Adipose tissue (tissue), 3 donors: ENCODE results near the gene PTPRD. TPM values are rescaled to one million over a fixed set of nuclear protein-coding genes. Genes with fewer than 3 reads are reported as not detected.
"Not testable (repeated sequence)": the region's sequence is repeated elsewhere in the genome, so short reads cannot be mapped to it uniquely, and the experiment has no call there.

Experiments
- H3K27ac ChIP-seq: one replicate; pipeline ENCODE4 v1.5.1; 2013; ENCODE audit warnings: low read depth, low read length
- WGBS, 3 donors: extraction: QIAGEN DNeasy Blood & Tissue Kit; methylation state at CpG; one replicate each; pipeline ENCODE4 v1.1.7; 2013; 5-methylcytosine and 5-hydroxymethylcytosine counted together
- polyA plus RNA-seq, 3 donors: library from polyadenylated mRNA; stranded (reverse); fragments of 200-250 nt; gene quantifications; one replicate each; pipeline ENCODE4 v1.2.3, GENCODE V29; 2013
- donor health status: healthy with polysubstance abuse.
- donor health status: Bipolar disorder and iron deficiency.
- donor health status: healthy.

PTPRD gene
- polyA plus RNA-seq, 3 donors = 1.4 to 3.9 (median 2.1) TPM

DNA sequence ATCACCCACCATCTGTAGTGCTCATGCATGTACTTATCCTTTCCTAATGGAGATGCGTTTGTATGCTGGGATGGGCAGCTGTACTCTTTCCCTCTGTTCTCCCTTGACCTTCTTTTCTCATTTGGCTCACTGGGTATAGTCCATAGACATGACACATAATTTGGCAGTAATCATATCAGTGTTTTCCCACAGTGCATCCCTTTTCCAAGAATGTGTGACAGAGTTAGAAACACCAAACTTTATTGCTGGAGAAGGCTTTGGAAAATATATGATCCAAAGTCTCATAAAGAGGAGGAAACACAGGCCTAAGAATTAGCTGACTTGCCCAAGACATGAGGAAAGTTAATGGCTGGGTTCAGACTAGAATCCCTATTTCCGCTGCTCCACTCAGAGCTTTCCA lies 1579.8 kb downstream of the PTPRD start:
- H3K27ac ChIP-seq = no peak overlapping the region
- WGBS, 3 donors = 60 to 78% (median 77%) methylated on average over 2 of the region's 2 CpGs

DNA sequence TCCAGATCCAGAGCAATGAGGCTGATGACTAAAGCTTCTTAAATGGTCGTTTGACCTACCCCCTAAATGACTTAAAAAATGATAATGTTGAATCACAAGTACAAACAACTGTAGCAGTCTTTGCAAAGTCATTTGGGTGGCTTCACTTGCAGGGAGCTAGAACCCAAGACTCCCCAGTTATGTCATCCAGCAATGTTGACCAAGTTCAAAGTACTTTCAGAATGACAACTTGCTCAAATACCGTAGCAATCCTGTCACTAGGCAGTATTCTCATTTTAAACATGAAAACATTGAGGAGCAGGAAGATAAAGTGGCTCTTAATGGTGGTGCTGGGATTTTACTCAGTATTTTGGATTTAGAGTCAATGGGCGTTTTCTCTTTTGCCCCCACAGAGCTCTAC lies 1596.2 kb downstream of the PTPRD start:
- WGBS, 3 donors = 55 to 79% (median 70%) methylated on average over 3 of the region's 3 CpGs
- H3K27ac ChIP-seq = no peak overlapping the region

DNA sequence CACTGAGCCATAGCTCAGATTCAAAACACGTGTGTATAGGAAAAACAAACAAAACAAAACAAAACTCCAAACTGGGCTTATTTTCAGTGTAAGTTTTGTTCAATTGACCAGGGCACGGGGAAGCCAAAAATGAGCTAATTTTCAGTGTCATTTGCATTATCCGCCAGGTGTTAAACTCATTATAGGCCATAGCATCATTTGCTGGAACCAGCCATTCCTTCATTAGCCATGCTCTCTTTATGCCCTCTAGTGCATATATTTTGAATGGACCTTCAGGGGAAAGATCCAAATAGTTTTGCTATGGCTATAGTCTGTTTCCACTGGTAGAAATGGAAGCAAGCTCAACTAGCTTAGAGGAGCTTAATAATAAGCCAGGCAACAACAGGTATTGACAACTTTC lies 1608.0 kb downstream of the PTPRD start:
- 67 to 85% (median 74%) methylated on average over 3 of the region's 3 CpGs for WGBS, 3 donors
- H3K27ac ChIP-seq = no peak overlapping the region

DNA sequence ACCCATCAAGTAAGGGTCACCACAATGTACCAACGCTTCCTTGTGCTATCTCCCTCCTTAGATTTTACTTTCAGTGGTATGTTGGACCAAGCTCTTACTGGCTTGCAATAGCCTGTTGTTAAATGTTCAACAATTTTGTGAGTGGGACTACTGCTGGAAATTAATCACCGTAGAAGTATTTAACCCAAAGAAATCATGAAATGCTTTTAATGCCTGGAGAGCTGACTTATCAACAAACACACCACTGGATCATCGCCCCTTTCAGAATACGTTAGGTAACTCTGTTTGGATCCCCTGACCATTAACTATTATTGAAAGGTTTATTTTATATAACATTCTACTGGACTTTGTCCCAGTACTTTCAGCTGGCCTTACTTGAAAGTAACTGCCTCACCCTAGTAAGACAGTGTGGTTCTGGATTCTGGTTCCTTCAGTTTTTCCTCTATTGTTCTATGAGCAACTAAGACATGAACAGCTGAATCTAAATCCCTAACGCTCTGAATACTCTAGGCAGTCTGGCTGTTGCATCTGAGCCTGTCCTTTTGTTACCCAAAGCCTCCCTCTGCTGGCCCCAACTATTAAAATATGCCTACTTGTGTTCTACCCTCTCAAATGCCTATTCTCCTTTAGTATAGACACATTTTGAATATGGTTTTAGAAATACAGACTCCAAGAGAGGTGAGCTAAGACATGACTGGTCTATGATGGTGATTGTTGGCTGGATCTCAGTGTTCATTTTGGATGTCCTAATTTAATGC lies 1609.8 kb downstream of the PTPRD start:
- H3K27ac ChIP-seq = no peak overlapping the region
- 59 to 64% (median 64%) methylated on average over 5 of the region's 5 CpGs for WGBS, 3 donors

DNA sequence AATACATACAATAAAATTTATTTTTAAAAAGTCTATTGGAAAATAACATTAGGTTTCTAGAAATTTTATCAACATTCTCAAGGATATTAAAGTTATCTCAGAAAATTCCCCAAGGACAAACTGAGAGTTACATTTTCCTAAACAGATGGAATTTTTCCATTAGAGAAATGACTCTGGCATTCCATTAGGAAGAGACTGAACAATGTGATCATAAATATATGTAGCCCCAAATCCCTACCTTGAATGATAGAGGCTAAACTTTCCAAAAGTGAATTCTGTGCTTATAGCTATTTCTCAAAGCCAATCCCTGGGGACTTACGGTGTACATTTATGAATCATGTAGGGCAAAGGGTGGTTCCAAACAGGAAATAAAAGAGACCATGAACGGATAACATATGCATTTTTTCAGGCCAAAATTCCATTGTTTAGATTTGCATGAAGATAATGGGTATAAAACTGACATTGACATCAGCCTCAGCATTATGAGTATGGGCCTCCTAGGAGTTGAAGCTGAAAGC lies 1632.2 kb downstream of the PTPRD start:
- WGBS, 3 donors = 48 to 56% (median 51%) methylated on average over 2 of the region's 2 CpGs
- no peak overlapping the region for H3K27ac ChIP-seq

DNA sequence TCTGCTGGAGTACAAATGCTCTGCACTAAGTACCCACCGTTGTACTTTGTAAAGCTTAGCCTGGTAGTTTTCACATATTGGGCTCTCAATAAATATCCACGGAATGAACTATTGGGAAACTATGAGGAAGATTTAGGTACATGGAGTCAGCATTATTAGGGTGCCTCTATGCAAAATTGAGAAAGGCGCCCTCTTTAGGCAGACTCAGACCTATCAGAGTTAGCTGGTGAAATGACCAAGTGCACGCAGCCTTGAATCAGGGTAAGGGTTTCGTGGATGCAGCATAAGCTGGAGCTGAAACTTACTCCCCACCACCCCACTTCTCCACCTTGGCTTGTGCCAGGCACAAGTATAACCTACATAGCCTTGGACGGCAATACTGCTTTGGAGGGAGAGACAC lies 1634.5 kb downstream of the PTPRD start:
- no peak overlapping the region for H3K27ac ChIP-seq
- 86 to 91% (median 88%) methylated on average over 6 of the region's 6 CpGs for WGBS, 3 donors

DNA sequence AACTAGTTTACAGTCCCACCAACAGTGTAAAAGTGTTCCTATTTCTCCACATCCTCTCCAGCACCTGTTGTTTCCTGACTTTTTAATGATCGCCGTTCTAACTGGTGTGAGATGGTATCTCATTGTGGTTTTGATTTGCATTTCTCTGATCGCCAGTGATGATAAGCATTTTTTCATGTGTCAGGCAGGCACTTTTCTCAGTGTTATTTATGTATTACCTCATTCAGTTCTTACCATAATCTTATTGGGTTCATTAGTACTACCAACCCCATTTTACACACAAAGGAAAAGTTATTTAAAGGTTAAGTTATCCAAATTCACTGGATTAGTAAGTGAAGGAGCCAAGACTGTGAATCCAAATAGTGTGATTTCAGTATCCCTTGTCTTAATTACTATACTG lies 1644.5 kb downstream of the PTPRD start:
- not testable (repeated sequence) for H3K27ac ChIP-seq
- WGBS, 3 donors = 61 to 63% (median 63%) methylated on average over 1 to 3 of the region's 3 CpGs

DNA sequence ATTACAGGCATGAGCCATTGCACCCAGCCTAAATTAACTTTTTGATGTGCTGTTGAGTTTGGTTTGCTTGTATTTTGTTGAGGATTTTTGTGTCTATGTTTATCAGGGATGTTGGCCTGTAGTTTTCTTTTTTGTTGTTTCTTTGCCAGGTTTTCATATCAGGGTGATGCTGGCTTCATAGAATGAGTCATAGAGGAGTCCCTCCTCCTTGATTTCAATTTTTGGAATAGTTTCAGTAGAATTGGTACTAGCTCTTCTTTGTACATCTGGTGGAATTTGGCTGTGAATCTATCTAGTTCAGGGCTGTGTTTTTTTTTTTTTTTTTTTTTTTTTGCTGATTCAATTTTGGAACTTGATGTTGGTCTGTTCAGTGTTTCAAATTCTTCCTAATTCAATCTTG lies 1648.9 kb downstream of the PTPRD start:
- no peak overlapping the region for H3K27ac ChIP-seq

DNA sequence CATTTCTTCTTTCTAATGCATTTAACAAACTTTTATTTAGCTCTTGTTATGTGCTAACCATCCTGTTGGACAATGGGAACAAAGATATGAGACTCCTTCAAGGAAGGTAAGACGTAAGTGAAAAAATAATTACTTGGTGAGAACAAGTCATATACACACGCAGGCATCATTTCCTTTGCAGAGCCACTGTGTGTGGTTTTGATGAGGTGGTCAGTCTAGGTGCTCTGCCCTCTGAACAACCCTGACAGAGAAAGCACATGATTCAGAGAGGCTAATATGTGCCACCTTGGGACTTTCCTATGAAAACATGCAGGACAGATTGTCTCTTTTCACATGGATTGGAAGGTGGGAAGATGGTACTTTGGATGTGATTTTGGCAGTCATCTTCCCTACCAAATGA lies 1650.7 kb downstream of the PTPRD start:
- WGBS, 3 donors = 74 to 88% (median 82%) methylated on average over 2 of the region's 2 CpGs
- no peak overlapping the region for H3K27ac ChIP-seq

DNA sequence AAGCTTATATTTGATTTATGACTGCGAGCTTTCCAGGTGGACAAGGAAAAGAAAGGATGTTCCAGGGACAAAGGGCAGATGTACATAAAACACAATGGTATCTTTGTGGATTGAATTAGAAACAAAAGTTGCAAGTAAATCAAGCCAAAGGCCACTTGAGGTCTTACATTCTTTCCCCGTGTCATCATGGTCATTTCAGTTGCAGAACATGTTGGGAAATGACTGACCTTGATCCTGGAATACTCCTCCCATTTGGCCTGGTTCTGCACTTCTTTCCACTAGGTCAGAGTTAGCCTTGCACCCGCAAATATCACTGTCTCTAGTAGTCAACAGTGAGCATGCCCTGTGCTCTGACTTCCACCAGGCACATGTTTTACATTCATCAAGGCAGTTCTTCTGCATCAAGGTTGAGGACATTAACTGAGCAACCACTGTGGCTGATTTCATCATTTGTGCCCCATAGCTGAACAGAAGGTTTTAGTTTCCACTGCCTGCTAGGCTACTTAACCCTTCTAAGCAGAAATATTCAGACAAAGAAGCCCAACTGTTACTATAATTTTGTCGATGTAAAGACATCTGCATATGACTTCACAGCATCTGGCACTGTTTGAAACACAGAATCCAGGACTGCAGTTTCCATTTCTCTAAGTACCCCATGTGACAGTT lies 1651.5 kb downstream of the PTPRD start:
- whole genome bisulfite sequencing, 3 donors = 55 to 65% (median 57%) methylated on average over 4 of the region's 4 CpGs
- H3K27ac ChIP-seq = no peak overlapping the region

DNA sequence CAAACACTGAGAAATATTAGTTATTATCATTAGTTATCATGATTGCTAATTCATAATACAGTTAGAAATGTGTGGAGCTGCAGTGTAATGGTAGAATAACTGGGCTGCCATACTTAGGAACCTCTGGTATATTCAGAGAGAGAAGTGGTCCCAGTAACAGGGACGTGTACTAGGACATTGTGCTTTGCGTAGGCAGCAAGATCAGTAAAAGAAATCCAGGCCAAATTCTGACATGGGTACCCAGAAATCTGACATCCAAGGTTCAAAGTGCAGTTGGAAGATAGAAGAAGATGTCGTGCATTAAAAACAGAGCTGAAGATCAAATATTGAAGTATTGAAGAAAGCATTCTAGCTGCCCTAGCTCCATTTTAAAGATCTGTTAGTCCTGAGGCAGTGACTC lies 1652.5 kb downstream of the PTPRD start:
- 65 to 84% (median 83%) methylated on average over 3 of the region's 3 CpGs for WGBS, 3 donors
- H3K27ac ChIP-seq = no peak overlapping the region

DNA sequence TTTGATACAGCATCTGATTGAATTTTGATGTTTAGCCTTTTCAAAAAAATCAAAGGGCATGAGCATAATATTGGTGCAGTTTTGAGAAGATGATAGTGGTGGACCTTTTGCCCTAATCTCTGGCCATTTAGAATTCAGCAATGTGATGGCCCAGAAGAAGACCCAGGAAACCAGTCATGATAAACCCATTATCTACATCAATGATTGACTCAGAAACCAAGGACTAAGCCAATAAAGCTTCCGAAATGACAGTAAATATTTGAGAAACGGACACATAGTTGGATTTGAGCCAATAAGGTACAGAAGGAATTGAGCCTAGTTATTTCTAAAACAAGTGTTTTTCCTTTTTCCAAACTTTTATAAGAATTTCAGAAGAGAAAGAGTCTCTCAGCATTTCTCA lies 1654.4 kb downstream of the PTPRD start:
- 43 to 84% (median 78%) methylated on average over 2 of the region's 2 CpGs for WGBS, 3 donors
- H3K27ac ChIP-seq = no peak overlapping the region

DNA sequence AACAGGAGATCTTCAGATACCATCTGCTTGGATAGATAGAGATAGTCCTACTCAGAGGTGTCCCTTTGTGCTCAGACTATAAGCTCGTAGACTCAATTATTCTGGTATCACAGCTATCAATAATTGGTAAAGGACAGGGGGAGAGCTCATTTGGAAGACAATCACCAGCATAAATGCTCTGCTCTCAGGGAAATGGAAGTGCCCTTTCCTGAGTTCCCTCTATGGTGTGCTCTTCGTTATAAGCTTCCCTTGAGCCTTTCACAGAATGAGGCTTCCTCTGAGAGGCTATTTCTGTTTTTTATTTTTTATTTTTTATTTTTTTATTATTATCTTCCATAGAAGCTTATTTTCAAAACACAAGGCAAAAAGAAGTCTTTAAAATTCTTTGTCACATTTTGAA lies 1657.5 kb downstream of the PTPRD start:
- WGBS, 3 donors = 62 to 75% (median 70%) methylated on average over 2 of the region's 2 CpGs

DNA sequence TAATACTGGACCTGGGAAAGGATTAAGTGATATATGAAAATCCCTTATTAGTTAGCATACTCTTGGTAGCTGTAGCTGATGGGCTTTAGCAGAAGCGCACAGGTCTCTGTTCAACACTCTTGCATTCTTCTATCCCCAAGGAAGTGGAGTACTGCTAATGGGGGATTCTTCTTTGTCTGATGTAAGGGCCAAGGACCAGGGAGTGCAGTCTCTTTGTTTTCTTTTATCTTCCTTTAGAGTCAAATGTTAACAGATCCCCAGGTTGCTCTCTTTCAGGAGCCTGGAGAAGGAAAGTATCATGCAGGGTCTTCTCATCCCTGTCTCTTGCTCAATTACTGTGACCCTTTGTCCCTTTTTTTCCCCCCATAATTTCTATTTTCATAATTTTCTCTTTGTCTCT lies 1666.3 kb downstream of the PTPRD start:
- 85 to 93% (median 92%) methylated on average over 1 of the region's 1 CpG for WGBS, 3 donors
- no peak overlapping the region for H3K27ac ChIP-seq

More for the DNA sequence above, 1657.5 kb downstream of the PTPRD start:
- H3K27ac ChIP-seq = no peak overlapping the region

DNA sequence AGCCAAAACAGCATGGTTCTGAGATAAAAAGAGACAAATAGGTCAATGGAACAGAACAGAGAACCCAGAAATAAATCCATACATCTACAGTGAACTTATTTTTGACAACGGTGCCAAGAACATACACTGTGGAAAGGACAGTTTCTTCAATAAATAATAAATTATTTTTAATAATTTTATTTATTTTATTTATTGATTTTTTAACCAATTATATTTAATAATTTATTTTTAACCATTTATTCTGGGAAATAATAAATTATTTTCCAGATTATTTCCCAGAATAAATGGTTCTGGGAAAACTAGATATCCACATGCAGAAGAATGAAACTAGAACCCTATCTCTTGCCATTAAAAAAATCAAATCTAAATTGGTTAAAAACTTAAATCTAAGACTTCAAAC lies 1669.4 kb downstream of the PTPRD start:
- H3K27ac ChIP-seq = no peak overlapping the region
- WGBS, 3 donors = 93 to 97% (median 95%) methylated on average over 1 of the region's 1 CpG

DNA sequence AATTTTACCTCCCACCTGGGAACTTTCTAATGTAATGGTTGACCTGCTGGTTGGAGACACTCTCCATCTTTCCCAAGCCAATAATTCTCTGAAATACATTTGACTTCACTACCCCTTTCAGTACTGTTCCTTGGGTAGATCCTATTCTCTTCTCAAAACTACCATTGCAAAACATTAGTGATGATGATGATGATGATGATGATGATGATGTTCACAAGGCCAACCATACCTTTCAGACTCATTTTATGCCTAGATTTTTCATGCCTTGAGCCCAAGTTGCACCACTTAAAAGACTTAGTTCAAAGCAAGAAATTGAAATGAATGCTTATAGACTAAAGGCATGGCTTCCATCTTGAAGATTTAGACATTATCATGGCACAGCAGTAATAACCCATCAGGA lies 1672.2 kb downstream of the PTPRD start:
- no peak overlapping the region for H3K27ac ChIP-seq

DNA sequence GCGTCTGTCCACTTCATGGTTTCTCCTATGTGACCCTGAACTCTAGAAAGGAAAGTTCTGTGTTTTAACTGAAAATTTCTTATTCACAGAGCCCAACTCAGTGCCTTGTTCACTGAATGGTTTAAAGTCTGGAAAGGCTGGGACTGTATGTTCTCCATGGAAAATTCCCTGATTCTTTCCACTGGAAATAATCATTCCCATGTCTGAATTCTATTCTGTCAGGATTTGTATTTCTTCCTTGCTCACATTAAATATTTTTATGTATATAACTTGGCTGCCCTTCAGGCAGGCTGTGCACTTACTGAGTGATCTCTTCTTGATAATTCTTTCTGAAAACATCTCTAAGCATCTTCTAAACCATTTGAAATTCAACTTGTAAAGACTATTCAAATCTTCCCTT lies 1686.3 kb downstream of the PTPRD start:
- no peak overlapping the region for H3K27ac ChIP-seq
- 66 to 93% (median 78%) methylated on average over 1 of the region's 1 CpG for WGBS, 3 donors

DNA sequence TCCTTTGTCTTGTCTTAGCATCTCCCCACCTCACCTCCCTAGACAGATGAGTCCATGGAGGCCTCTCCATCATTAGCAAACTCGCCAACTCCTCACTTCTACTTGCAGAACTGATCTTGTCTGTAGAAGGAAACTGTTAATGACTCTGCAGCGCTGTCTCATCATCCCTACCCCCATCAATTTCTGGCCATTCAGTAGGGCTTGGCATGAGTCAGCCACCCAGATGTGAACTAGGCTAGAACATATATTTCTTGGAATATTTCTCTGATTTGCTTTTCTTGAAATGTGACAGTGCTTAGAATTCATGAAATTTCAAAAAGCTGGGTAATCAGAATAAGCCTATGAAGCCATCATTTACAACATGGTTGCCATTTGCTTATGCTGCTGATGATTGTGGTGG lies 1688.2 kb downstream of the PTPRD start:
- no peak overlapping the region for H3K27ac ChIP-seq
- 81 to 90% (median 85%) methylated on average over 2 of the region's 2 CpGs for WGBS, 3 donors

DNA sequence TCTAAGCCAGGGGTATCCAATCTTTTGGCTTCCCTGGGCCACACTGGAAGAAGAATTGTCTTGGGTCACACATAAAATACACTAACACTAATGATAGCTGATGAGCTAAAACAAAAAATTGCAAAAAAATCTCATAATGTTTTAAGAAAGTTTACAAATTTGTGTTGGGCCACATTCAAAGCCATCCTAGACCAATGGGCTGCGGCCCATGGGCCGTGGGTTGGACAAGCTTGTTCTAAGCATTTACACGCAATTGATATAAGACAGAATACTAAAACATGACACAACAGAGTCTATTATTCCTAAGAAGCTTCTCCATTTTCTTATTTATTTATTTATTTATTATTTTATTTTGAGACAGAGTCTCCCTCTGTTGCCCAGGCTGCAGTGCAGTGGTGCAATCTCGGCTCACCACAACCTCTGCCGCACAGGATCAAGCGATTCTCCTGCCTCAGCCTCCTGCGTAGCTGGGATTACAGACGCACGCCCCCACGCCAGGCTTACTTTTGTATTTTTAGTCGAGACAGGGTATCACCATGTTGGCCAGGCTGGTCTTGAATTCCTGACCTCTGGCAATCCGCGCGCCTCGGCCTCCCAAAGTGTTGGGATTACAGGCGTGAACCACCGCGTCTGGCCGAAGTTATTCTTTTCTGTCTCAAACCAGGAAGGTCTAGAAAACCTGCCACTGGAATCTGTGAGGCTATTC lies 1692.2 kb downstream of the PTPRD start:
- H3K27ac ChIP-seq = not testable (repeated sequence)
- WGBS, 3 donors = 93 to 98% (median 93%) methylated on average over 19 of the region's 19 CpGs
